DMS79 (cell line): ENCODE results near the gene TBP.
"Not testable (repeated sequence)": the region's sequence is repeated elsewhere in the genome, so short reads cannot be mapped to it uniquely, and the experiment has no call there.

Experiments used
- DNase-seq: peaks from one replicate; lab custom pipeline; 2025; lab: John Stamatoyannopoulos, UW

The TBP gene

GRCh38 chr6:170554013-170554795 lies at the start of gene TBP:
TSS of gene TBP (plus strand) at chr6:170554369. CDS start at chr6:170557030, 2,661 bp downstream.
- peak; percentile 99 for DNase-seq

DNA sequence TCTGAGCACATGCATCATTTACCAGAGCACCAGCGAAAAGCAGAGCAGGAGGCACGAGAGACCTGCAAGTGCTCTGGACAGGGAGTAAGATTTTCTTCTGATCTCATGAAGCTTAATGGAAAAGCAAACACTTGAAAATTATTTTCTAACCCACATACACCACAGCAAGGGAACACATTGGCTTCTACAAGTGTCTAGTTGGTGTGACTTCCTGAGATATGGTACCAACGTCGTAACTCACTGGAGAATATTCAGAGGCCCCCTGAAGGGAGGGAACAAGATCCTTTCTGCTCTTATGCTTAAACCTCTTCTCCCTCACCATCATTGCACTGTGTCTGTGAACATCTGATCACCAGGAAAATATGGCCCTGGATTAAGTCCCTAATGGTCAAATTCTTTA lies 49.7 kb upstream of the TBP start:
- peak; percentile 94 for DNase-seq

GRCh38 chr6:170505306-170505705 lies 48.9 kb upstream of the TBP start:
- peak; percentile 81 for DNase-seq

DNA sequence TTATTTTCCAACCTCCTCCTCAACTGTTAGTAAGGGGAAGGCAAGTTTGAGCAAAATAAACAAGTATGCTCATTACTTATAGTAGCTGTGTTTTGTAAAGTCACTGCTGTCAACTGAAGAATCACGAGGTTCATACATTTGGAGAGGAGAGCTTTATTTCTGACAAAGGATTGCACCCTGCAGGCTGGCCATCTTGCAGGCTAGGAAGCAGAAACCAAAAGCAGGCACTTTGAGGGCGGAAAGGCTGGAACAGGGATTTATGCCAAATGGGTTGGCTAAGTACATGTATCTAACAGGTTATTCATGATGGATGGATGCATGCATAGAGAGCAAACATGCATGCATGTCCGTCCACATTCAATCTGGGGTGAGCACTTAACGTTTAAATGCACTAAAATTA lies 47.7 kb upstream of the TBP start:
- no peak for DNase-seq

- not testable (repeated sequence) for DNase-seq
Measured at GRCh38 chr6:170507728-170508127, 46.4 kb upstream of the TBP start.

- DNase-seq = not testable (repeated sequence)
Measured at GRCh38 chr6:170508275-170508674, 45.9 kb upstream of the TBP start.

DNA sequence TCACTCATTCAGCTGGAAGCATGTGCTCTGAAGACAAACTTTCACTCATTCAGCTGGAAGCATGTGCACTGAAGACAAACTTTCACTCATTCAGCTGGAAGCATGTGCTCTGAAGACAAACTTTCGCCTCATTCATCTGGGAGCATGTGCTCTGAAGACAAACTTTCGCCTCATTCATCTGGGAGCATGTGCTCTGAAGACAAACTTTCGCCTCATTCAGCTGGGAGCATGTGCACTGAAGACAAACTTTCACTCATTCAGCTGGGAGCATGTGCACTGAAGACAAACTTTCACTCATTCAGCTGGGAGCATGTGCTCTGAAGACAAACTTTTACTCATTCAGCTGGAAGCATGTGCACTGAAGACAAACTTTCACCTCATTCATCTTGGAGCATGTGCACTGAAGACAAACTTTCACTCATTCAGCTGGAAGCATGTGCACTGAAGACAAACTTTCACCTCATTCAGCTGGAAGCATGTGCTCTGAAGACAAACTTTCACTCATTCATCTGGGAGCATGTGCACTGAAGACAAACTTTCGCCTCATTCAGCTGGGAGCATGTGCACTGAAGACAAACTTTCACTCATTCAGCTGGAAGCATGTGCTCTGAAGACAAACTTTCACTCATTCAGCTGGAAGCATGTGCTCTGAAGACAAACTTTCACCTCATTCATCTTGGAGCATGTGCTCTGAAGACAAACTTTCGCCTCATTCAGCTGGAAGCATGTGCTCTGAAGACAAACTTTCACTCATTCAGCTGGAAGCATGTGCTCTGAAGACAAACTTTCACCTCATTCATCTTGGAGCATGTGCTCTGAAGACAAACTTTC lies 45.1 kb upstream of the TBP start:
- not testable (repeated sequence) for DNase-seq

GRCh38 chr6:170509723-170510018 lies 44.5 kb upstream of the TBP start:
- DNase-seq = no peak

DNA sequence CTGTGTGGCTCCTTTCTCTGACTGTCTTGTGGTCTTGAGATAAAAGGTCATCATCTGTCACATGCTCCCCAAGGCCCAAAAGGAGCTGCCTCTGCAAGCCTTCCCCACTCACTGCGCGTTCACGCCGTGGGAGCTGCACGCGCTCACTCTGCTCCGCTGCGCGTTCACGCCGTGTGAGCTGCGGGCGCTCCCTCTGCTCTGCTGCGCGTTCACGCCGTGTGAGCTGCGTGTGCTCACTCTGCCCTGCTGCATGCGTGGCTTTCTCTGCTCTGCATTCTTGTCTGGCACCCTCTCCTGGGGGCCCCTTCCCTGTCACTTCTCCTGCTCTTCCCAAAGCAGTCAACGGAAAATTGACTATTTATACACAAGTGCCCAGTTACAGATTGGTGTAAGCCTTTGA lies 43.5 kb upstream of the TBP start:
- DNase-seq = no peak

DNA sequence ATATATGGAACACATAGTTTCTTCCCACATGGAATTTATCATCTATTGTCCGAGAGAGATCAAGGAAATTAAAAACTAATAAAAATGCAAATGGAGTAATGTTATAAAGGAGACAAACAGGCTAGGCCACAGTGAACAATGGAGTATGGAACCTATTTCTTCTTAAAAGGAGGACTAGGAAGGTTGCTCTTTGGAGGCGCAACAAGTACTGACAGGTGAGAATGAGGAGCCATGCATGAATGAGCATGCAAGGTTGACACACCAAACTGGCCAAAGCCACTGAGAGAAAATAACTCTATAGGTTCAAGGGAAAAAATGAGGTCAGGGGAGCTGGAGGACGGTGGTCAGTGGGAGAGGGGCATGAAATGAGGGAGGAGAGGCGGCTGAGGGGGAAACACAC lies 41.9 kb upstream of the TBP start:
- no peak for DNase-seq

GRCh38 chr6:170514908-170515307 lies 39.3 kb upstream of the TBP start:
- DNase-seq = no peak

DNA sequence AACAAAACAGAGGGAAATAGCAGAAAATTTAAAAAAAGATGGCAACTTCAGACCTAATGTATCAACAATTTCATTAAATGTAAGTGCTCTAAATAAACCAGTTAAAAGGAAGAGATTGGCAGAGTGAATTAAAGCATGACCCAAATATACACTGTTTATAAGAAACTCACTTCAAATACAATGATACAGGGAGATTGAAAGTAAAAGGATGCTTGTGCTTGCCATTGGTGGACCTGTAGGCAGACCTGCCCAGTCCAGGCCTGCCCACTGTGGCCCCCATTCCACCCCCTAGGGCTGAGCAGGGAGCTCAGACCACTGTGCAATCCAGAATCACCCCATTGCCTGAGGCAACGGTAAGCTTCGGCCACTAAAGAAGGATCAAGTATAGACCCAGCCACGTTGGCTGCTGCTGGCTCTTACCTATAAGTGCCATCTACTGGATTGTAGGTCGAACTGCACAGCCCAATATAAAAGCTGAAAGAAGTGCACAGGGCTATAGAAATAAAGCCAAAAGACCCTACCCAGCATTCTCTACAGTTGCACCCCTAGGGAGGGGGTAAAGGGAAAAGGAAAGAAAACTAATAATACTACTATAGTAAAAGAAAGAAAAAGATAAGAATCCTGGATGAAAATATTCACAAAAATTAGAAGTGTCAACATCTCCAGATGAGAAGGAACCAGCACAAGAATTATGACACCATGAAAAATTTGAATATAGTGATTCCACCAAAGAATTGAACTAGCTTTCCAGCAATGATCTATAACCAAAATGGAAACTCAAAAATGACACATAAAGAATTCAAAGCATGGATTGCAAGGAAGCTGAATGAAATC lies 37.2 kb upstream of the TBP start:
- DNase-seq = peak; percentile 23

GRCh38 chr6:170522565-170523183 lies 31.5 kb upstream of the TBP start:
- peak; percentile 19 for DNase-seq

DNA sequence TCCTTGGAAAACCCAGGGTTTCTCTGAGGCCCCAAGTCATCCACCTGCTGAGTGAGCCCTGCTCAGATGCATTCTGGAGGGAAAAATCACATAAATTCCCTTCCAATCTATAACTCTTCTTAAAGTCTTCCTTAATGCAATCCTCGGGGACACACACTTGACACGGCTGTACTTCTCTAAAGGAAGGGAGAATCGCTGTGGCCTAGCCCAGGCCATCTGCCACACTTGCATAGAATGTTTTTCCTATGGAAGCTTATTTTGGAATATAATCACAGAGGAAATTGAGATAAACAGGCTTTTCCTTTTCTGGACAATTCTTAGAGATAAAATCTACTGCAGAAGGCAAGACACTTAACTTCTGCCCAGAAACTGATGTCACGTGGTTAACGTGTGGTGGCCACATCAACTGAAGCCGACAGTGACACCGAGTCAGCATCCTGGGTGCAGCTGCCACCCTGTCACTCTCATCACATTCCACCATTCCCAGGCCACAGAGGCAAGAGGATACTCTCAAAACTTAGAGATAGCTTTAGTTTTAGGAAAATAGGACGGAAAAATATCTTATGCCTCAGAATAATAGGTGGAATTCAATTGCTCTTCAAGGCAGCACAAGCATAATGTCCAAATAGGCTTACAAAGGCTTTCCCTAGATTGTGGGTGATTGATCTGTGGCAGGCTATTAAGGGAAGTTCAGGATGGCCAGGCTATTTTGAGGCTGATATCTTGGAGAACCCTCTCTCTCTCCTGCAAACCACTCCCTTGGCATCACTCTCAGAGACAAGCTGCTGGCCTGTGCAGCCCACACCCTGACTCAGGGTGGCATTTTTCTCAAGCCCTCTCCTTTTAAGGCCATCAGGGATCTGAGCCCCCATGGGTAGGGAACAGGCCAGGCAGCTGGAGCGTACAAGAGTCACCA lies 30.7 kb upstream of the TBP start:
- no peak for DNase-seq

DNA sequence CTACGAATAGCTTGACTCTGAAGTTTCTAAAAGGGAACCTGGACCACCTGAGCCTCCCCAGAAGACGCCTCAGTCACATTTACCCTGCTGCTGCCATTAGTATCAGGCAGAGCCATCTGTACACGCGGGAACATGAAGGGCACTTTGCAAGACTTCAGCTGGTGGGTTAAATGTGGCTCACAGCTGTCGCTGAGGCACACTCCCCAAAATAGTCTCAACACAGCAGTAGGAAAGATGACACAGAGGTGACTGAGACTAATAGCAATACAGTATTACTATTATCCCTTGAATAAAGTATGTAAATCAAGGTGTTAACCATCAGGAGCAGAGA lies 30.0 kb upstream of the TBP start:
- DNase-seq = no peak

DNA sequence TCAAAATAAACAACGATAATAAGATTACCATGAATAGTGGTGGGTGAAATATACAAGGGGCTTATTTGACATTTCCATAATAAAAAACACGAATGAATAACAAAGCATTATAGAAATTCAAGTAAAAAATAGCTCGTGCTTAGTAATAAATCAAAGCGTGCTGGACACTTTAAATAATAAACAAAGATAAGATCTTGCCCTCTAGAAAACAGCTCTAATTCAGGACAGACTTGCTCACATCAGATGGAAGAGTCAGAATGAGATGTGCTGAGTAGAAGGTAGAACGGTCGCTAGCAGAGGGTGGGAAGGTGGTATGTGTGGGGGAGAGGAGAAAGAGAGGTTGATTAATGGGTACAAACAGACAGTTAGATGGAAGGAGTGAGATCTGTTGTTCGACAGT lies 28.4 kb upstream of the TBP start:
- no peak for DNase-seq

DNA sequence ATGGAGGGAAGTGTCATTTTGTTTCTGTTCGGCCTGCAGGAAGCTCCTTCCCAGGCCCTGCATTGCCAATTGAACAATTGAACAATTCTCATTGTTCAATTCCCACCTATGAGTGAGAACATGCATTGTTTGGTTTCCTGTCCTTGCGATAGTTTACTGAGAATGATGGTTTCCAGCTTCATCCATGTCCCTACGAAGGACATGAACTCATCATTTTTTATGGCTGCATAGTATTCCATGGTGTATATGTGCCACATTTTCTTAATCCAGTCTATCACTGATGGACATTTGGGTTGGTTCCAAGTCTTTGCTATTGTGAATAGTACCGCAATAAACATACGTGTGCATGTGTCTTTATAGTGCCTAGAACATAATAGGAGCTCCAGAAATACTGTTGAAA lies 26.2 kb upstream of the TBP start:
- not testable (repeated sequence) for DNase-seq

- peak; percentile 37 for DNase-seq
Measured at GRCh38 chr6:170529839-170530469, 24.2 kb upstream of the TBP start.

DNA sequence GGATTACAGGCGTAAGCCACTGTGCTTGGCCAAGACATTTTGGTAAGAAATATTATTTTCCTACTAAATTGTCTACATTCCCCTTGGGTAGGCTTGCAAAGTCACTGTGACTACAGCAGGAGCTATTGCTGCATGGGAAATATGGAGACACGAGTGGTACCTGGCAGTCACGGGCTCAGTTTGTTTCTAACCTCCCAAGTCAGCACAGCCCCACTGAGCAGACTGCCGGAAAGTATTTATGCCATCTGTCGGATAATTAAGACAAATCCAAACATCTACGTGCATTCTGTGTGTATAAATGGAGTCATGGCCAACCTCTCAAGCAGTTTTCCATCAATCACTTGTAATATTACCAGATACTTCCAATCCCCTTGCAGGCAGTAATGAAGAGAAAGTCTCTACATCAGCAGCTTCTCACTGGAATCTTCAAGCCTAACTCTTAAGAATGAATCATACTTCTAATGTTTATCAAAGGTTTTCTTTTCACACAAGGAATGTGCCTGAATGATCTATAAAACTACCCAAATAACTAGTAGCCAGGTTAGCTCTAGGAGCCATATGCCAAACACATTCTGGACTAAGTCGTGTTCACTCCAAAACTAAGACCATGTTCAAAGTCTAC lies 21.2 kb upstream of the TBP start:
- DNase-seq = no peak

- DNase-seq = no peak
Measured at GRCh38 chr6:170533792-170534191, 20.4 kb upstream of the TBP start.
